ENCODE data around the gene DHX34.

- TF ChIP-seq EP300 (IDR thresholded peaks at IDR 0.05): no peak
- no peak for TF ChIP-seq POLR2AphosphoS5 (IDR thresholded peaks at IDR 0.05)
These were observed 36.6 kb upstream of the DHX34 start for GRCh38 chr19:47312366-47313006.
